HG03457 (cell line): ENCODE data around the gene UGGT1.

Source experiments
- ATAC-seq: cut with Tn5 transposase; IDR thresholded peaks from one replicate; pipeline ENCODE4 v1.9.1; 2021; ENCODE audit warnings: moderate number of reproducible peaks; ENCODE audit not compliant: unreplicated experiment

Gene UGGT1, protein sequence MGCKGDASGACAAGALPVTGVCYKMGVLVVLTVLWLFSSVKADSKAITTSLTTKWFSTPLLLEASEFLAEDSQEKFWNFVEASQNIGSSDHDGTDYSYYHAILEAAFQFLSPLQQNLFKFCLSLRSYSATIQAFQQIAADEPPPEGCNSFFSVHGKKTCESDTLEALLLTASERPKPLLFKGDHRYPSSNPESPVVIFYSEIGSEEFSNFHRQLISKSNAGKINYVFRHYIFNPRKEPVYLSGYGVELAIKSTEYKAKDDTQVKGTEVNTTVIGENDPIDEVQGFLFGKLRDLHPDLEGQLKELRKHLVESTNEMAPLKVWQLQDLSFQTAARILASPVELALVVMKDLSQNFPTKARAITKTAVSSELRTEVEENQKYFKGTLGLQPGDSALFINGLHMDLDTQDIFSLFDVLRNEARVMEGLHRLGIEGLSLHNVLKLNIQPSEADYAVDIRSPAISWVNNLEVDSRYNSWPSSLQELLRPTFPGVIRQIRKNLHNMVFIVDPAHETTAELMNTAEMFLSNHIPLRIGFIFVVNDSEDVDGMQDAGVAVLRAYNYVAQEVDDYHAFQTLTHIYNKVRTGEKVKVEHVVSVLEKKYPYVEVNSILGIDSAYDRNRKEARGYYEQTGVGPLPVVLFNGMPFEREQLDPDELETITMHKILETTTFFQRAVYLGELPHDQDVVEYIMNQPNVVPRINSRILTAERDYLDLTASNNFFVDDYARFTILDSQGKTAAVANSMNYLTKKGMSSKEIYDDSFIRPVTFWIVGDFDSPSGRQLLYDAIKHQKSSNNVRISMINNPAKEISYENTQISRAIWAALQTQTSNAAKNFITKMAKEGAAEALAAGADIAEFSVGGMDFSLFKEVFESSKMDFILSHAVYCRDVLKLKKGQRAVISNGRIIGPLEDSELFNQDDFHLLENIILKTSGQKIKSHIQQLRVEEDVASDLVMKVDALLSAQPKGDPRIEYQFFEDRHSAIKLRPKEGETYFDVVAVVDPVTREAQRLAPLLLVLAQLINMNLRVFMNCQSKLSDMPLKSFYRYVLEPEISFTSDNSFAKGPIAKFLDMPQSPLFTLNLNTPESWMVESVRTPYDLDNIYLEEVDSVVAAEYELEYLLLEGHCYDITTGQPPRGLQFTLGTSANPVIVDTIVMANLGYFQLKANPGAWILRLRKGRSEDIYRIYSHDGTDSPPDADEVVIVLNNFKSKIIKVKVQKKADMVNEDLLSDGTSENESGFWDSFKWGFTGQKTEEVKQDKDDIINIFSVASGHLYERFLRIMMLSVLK (N-terminal part only)

DNA sequence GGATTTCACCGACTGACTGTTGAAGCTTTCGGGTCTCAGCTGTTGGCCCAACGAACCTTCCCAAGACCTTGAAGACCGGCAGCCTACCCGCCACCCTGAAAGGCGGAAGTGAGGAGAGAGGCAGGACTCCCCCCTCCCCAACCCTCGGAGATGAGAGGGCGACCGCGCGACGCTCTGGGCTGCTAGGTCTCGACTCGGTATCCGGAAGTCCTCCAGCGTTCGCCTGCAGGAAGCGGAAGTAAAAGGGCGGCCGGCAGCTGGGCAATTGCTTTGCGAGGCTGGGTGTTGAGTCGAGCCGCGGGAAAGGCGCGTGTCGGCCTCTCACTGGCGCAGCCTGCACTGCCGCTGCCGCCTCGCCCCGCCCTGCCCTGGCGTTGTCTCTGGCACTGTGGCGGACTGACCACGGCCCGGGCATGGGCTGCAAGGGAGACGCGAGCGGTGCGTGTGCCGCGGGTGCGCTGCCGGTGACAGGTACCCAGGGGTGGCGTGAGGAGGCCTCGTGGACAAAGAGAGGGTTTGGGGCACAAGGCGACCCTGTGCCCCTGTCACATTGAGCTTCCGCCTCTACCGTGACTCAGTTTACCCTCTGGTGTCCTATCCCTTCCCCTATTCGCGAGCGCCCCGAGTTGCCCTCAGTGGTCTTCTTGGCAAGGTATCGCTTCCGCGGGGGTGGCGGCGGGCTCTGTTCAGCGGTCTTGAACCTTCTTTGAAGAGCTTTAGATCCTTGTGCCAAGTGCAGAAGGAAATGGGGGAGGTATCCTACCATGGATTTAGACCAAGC lies at the start of gene UGGT1:
Gene UGGT1 (plus strand): TSS at position 256 of the 781 bp plus-strand sequence. CDS start 158 bp downstream, at position 414.
- ATAC-seq = peak; percentile 92

DNA sequence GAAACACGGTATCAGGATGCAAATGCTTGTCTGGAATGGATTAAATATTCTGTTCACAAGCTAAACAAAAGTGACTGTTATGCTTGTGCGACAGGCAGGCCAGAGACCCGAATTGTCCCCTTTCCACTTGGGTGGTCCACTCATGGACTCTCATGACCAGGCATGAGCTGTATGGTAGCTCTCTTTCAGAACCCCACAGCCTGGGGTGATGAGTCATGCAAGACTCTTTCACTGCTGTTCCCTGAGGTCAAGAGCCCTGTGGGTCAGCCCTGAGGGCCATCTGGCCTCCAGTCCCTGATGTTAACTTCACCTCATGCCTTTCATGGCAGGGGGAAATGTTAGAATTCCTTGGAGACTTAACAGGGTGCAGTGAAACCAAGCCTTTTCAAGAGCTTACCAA lies 49.4 kb upstream of the UGGT1 start:
- no peak for ATAC-seq

DNA sequence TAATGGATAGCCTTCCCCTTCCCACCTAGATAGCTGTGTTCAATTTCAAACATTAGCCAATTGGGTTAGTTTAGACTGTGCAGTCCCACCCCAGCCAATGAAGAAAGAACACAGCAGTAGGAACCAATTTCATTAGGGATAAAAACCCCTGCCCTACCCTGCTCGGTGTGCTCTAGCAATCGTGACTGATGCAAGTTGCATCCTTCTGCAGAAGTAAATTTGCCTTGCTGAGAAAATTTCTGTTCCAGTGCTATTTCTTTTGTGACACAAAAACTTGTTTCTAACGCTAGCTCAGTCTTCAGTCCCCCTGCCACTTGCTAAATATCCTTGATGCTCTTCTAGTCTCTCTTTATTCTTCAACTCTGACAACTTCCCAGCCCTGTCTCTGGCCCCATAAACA lies 48.0 kb upstream of the UGGT1 start:
- ATAC-seq = no peak

DNA sequence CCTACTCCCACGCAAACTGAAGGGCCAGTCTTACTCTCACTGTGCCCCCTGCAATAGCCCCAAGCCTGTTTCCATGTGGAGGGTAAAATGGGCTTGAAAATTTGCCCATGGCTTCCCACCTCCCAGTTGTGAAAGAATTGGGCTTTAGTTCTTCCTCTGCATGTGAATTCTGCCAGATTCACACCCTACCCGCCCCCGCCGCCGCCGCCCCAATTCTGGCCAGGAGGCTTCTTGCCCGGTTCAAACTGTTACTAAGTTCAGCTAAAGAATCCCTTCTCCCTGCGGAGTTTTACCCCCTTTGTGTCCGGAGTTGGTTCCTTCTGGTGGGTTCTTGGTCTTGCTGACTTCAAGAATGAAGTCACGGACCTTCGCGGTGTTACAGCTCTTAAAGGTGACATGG lies 37.7 kb upstream of the UGGT1 start:
- ATAC-seq = no peak

DNA sequence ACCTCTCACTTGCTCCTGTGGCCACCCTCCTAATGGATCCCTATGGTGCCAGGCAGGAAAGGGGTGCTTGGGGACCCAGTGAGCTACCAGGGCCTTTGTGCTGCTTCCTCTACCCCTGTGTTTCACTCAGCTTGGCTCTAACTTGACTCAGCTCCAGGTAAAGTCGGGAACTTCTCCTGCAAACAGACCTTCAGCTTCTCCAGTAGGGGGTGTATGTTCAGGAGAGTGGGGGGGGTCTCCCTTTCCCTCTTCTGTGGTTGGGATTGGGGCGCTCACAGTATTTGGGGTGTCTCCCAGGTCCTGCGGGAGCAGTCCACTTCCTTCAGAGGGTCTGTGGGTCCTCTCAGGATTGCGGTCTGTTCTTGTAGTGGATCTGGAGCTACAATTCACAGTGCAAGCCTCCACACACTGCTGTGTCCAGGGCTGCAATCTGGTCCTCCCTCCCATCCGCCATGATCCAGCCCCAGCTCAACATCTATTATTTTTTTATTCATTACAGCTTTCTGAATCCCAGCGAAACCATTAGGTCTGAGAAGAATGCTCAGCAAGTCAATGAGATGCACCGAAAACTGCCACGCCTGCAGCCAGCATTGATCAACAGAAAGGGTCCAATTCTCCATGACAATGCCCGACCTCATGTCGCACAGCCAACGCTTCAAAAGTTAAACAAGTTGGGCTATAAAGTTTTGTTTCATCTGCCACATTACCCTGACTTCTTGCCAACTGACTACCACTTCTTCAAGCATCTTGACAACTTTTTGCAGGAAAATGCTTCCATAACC lies 36.7 kb upstream of the UGGT1 start:
- ATAC-seq = no peak

DNA sequence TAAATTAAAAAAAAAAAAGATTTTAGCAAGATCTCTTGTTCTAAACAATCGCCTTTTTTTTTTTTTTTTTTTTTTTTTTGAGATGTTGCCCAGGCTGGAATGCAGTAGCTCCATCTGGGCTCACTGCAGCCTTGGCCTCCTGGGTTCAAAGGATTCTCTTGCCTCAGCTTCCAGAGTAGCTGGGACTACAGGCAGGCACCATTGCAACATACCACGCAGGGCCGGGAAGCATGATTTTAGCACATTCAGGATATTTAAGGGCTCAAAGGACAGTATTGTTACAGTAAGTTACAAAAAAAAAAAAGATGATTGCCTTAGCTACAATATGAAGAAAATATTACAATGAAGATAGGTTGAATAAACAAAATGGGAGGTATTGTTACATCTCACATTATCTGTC lies 33.7 kb upstream of the UGGT1 start:
- ATAC-seq = no peak

DNA sequence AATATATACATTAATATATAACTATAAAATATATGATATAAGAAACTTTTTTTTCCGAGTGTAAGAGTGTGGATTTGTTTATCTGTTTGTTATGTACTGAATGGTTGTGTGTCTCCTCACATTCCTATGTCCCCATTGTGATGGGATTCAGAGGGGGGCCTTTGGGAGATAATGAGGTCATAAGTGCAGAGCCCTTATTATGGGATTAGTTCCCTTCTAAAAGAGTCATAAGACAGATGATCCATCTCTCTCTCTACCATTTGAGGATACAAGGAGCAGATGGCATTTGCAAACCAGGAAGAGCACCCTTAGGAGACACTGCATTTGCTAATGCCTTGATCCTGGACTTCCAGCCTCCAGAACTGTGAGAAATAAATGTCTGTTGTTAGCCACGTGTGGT lies 32.9 kb upstream of the UGGT1 start:
- no peak for ATAC-seq

DNA sequence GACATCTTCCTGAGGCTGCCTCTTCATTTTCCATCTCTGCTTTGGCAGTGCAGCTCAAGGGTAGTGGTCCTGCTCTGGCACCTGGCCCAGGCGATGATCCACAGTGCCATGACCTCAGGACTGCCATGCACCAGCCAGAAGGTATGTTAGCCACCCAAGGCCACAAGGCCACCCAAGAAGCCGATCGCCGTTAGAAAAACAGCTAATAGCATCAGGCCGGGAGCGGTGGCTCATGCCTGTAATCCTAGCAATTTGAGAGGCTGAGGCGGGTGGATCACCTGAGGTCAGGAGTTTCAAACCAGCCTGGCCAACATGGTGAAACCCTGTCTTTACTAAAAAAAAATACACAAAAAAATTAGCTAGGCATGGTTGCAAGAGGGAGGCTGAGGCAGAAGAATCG lies 28.4 kb upstream of the UGGT1 start:
- ATAC-seq = no peak

DNA sequence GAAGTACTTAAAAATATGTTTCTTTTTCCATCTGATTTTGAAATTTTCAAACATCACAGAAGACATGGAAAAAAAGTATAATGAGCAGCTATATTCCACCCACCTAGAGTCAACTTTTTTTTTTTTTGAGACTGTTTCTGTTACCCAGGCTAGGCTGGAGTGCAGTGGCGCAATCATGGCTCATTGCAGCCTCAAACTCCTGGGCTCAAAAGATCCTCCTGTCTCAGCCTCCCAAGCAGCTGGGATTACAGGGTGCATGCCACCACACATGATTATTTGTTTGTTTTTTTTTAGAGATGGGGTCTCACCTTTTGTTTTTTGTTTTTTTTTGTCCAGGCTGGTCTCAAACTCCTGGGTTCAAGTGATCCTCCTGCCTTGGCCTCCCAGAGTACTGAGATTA lies 26.6 kb upstream of the UGGT1 start:
- no peak for ATAC-seq

DNA sequence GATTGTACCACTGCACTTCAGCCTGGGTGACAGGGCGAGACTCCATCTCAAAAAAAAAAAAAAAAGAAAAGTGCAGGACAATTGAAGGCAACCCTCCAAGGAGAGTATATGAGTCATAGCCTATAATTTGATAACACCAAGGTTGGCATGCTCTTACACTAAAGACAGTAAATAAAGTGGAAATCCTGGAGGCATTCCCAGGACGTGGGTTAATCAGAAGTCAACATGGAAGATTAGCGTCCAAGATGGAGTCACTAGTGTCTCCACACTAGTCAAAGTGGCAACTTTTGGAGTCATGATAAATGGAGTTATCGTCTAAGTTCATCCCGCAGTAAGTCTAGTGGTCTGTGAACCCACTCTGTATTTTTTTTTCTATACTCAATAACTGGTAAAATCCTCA lies 21.2 kb upstream of the UGGT1 start:
- no peak for ATAC-seq

DNA sequence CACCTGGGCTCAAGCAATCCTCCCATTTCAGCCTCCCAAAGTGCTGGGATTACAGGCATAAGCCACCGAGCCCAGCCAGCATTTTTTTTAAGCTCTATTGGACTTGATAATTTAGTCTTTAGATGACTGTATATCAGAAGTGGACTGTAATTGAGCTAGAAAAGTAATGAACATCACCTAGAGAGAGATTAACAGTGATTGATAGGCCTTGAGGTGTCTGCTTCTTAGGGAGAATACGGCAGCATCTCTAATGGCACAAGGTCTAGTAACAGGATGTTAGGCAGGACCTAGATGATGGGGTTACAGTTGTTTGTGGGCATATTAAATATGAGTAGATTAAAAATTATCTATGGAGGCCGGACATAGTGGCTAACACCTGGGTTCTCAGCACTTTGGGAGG lies 17.7 kb upstream of the UGGT1 start:
- ATAC-seq = no peak

DNA sequence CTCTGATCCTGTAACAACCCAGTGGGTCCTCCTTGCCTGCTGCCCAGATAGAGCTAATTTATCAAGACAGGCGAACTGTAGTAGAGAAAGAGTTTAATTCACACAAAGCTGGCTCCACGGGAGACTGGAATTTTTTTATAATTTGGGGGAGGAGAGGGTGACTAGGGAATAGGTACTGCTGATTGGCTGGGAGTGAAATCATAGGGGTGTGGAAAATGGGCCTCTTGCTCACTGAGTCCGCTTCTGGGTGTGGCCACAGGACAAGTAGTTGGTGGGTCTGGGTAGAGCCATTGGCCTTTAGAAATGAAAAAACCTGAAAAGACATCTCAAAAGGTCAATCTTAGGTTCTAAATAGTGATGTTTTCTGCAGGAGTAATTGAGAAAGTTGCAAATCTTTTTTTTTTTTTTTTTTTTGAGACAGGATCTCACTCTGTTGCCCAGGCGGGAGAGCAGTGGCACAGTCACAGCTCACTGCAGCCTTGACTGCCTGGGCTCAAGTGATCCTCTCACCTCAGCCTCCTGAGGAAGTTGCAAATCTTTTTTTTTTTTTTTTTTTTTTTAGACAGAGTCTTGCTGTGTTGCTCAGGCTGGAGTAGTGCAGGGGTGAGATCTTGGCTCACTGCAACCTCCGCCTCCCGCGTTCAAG lies 14.4 kb upstream of the UGGT1 start:
- no peak for ATAC-seq

DNA sequence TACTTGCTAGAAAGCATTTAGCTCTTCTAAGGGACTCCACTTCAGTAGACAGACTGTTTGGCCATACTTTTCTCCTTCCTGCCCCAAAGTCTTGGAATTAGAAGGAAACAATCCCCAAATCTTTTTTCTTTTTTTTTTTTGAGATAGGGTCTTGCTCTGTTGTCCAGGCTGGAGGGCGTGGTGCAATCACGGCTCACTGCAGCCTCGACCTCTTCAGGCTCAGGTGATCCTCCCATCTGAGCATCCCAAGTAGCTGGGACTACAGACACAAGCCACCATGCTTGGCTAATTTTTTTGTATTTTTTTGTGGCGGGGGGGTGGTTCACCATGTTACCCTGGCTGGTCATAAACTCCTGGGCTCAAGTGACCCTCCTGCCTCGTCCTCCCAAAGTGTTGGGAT lies 6.2 kb upstream of the UGGT1 start:
- no peak for ATAC-seq

DNA sequence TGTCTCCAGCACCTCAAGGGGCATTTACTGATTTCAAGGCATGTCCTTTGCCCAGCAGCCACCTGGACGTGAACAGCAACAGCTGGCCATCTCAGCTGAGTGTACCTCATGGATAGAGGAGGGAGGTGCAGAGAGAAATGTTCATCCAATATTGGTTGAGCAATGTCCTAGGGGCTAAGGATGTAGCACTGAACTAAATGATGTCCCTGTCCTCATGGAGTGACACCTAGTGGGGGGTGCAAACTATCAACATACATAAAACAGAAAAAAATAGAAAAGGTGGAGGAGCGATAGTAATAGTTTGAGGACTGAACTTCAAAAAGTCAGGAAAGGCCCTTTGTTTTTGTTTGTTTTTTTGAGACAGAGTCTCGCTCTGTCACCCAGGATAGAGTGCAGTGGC lies 4.8 kb upstream of the UGGT1 start:
- ATAC-seq = no peak

DNA sequence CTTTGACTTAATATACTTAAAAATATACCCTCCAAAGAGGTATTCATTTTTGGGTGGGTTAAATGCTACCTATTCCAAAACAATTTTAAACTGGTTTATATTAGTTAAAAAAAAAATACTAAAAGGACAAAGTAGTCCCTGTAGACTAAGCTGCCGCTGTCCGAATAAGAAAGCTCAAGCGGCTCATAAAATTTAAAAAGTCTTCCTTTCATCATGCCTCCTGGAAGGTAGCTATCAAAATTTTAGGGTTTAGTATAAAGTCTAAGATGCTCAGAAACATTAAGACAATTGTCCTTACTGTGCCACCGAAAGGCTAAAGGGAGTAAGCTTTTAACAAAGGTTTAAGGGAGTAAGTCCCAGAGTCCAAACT lies 440 bp upstream of the UGGT1 start:
- no peak for ATAC-seq

DNA sequence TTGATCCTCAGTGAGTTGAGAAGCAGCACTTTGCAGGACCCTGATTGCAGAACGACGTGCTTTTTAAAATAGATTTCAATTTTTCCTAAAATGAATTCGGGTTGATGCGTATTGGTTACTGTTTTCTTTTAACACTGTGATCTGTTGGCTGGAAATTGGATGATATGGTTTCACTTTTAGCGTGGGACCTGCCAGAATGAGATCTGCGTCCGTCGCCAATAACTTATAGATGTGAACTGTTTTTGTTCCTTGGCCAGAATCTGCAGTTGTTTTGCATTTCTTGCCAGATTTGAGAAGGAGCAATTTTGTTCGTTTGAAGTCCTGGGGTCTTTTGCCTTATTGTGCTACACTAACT lies 703 bp downstream of the UGGT1 start:
- ATAC-seq = no peak

DNA sequence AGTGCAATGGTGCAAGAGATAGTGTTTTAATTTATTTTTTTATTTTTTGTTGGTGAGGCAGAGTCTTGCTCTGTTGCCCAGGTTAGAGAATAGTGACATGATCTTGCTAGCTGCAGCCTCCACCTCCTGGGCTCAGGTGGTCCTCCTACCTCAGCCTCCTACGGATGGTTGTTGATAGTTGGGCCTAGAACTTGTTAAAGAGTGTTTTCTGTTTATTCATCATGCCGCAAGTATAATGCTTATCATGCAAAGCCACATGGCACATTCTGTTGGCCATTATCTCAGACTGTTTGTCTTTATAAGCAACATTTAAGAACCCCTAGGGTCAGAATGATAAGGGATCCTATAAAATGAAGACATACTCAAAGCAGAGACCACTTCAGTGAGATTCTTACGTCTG lies 1.7 kb downstream of the UGGT1 start:
- no peak for ATAC-seq

DNA sequence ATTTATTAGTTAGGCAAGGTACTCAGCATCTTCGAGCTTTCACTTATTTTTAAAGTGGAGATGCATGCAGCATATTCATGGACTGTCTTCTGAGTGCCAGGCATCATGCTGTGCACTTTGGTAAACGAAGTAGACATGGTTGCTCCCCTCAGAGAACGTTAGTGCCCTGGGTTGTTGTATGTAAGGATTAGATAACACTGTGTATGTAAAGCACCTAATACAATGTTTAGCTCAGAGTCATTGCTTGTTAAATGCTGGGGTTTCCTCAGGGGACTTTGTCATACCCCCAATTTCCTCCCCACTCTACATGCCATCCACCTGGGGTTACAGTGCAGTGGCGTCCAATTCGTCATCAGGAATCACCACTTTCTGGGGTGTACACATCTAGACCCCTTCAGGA lies 2.8 kb downstream of the UGGT1 start:
- no peak for ATAC-seq

DNA sequence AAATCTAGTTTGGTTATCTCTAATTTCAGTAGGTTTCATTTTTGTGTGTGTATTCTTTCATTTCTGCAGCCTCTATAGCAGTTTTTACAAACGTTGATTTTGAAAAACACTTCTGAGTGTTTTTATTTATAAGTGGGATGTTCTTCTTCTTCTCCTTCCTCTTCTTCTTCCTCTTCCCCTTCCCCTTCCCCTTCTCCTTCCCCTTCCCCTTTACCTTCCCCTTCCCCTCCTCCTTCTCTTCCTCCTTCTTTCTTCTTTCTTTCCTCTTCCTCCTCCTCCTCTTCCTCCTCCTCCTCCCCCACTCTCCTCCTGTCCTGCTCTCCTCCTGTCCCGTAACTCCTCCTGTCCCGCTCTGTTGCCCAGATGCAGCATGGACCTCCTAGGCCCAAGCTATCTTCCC lies 4.2 kb downstream of the UGGT1 start:
- ATAC-seq = no peak
